Measurements from ENCODE around the gene SEC23B.
"Not testable (repeated sequence)": the region's sequence is repeated elsewhere in the genome, so short reads cannot be mapped to it uniquely, and the experiment has no call there.

SEC23B gene

DNA sequence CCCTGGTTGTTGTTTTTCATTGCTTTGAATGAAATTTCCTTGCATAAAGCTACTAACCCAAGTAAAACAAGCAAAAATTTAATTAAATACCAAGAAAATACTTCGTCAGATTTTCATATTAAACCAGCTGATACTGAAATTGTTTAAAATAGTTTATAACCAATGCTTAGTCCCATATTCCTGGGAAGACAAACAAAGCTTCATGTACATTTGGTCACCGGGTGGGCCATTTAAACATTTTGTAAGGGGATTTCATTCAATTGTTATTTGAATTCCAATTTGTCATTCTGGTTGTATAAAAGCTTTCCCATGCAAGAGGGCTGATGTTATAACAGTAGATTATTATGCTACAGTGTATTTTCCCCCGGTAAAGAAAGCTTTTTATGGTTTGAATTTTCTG, 10.1 kb upstream of the SEC23B start:
- H3K27me3 ChIP-seq (replicated peaks; ENCODE audit: control insufficient read depth, insufficient read depth, low read length), result no peaks in the 10 kb centered on the region
- no peak for DNase-seq (ENCODE audit: extremely low read depth, insufficient read length)
- H3K36me3 ChIP-seq (ENCODE audit: control insufficient read depth, insufficient read depth, low read length), result peaks cover 3% of the 10 kb centered on the region
- TF ChIP-seq, protein P1, sequence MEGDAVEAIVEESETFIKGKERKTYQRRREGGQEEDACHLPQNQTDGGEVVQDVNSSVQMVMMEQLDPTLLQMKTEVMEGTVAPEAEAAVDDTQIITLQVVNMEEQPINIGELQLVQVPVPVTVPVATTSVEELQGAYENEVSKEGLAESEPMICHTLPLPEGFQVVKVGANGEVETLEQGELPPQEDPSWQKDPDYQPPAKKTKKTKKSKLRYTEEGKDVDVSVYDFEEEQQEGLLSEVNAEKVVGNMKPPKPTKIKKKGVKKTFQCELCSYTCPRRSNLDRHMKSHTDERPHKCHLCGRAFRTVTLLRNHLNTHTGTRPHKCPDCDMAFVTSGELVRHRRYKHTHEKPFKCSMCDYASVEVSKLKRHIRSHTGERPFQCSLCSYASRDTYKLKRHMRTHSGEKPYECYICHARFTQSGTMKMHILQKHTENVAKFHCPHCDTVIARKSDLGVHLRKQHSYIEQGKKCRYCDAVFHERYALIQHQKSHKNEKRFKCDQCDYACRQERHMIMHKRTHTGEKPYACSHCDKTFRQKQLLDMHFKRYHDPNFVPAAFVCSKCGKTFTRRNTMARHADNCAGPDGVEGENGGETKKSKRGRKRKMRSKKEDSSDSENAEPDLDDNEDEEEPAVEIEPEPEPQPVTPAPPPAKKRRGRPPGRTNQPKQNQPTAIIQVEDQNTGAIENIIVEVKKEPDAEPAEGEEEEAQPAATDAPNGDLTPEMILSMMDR (IDR thresholded peaks at IDR 0.05; ENCODE audit: insufficient read depth, low read length, poor library complexity, severe bottlenecking), result no peak
- no peak overlapping the region for H3K4me3 ChIP-seq (replicated peaks; ENCODE audit: low read depth, low read length)

DNA sequence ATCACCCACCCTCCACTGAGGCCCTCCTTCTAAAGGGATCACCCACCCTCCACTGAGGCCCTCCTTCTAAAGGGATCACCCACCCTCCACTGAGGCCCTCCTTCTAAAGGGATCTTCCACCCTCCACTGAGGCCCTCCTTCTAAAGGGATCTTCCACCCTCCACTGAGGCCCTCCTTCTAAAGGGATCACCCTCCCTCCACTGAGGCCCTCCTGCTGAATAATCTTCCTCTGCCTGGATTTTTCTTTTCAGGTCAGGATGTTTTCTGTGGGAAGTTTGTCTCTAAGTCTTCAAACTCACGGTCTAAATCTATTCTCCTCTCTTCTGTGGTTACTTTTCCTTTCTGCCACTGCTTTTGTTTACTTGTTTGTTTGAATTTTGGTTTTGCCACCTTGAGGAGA, 6.1 kb upstream of the SEC23B start:
- not testable (repeated sequence) for DNase-seq (ENCODE audit: extremely low read depth, insufficient read length); H3K4me3 ChIP-seq (replicated peaks; ENCODE audit: low read depth, low read length); H3K27me3 ChIP-seq (replicated peaks; ENCODE audit: control insufficient read depth, insufficient read depth, low read length); H3K36me3 ChIP-seq (ENCODE audit: control insufficient read depth, insufficient read depth, low read length)

DNA sequence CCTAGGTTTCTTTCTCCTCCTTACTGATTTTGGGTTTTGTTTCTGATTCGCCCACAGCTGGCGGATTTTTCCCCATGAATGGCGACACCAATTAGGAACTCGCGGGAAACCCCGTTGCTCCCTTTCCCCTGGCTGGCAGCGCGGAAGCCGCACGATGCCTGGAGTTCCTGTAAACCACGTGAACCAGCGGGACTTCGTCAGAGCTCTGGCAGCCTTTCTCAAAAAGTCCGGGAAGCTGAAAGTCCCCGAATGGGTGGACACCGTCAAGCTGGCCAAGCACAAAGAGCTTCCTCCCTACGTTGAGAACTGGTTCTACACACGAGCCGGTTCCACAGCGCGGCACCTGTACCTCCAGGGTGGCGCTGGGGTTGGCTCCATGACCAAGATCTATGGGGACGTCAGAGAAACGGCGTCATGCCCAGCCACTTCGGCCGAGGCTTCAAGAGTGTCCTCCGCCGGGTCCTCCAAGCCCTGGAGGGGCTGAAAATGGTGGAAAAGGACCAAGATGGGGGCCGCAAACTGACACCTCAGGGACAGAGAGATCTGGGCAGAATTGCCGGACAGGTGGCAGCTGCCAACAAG, 3.2 kb upstream of the SEC23B start:
- H3K4me3 ChIP-seq (replicated peaks; ENCODE audit: low read depth, low read length), result peak overlapping the region; percentile 22

DNA sequence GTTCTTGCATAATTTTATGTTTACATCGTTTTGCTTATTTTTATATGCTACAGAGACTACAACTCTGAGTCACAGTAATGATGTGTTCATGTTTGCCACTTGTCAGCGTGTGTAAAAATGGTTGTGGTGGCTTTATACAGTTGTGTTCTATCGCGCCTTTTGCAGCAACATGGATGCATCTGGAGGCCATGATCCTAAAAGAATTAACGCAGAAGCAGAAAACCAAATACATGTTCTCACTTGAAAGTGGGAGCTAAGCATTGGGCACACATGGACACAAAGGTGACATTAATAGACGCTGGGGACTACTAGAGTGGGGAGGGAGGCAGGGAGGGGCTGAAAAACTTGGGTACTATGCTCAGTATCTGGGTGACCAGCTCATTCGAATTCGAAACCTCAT, 996 bp upstream of the SEC23B start:
- no peak for DNase-seq (ENCODE audit: extremely low read depth, insufficient read length)
- peak overlapping the region; percentile 96 for H3K4me3 ChIP-seq (replicated peaks; ENCODE audit: low read depth, low read length)
- TF ChIP-seq, protein P1 (IDR thresholded peaks at IDR 0.05; ENCODE audit: insufficient read depth, low read length, poor library complexity, severe bottlenecking), result no peak
- no peaks in the 10 kb centered on the region for H3K36me3 ChIP-seq (ENCODE audit: control insufficient read depth, insufficient read depth, low read length)
- no peaks in the 10 kb centered on the region for H3K27me3 ChIP-seq (replicated peaks; ENCODE audit: control insufficient read depth, insufficient read depth, low read length)

More for the DNA sequence above, 3.2 kb upstream of the SEC23B start:
- DNase-seq (ENCODE audit: extremely low read depth, insufficient read length), result no peak
- TF ChIP-seq, protein P1 (IDR thresholded peaks at IDR 0.05; ENCODE audit: insufficient read depth, low read length, poor library complexity, severe bottlenecking), result no peak
- Histone ChIP-seq H3K27me3 (replicated peaks; ENCODE audit: control insufficient read depth, insufficient read depth, low read length) (no peaks in the 10 kb centered on the region), H3K36me3 (ENCODE audit: control insufficient read depth, insufficient read depth, low read length) (no peaks in the 10 kb centered on the region)

DNA sequence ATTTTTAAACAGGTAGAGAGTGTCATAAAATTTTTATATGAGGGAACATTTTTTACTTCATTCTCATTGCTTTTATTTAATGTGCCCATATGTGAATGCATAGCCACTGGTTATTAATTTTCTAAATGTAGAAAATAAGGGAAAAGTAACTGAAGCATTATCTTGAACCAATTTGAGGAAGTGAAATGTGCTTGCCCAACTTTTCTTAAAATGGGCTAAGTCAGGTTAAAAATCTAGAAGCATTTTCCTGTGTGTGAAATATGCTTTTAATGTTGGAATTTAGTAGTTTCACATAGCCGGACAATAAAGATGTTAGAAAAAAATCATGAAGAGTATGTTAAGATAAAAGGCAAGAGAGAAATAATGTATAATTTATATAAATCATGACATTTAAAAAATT, 3.8 kb downstream of the SEC23B start:
- H3K36me3 ChIP-seq (ENCODE audit: control insufficient read depth, insufficient read depth, low read length), result peaks cover 6% of the 10 kb centered on the region
- H3K4me3 ChIP-seq (replicated peaks; ENCODE audit: low read depth, low read length), result no peak overlapping the region
- TF ChIP-seq, protein P1 (IDR thresholded peaks at IDR 0.05; ENCODE audit: insufficient read depth, low read length, poor library complexity, severe bottlenecking), result no peak
- no peaks in the 10 kb centered on the region for H3K27me3 ChIP-seq (replicated peaks; ENCODE audit: control insufficient read depth, insufficient read depth, low read length)
- no peak for DNase-seq (ENCODE audit: extremely low read depth, insufficient read length)

DNA sequence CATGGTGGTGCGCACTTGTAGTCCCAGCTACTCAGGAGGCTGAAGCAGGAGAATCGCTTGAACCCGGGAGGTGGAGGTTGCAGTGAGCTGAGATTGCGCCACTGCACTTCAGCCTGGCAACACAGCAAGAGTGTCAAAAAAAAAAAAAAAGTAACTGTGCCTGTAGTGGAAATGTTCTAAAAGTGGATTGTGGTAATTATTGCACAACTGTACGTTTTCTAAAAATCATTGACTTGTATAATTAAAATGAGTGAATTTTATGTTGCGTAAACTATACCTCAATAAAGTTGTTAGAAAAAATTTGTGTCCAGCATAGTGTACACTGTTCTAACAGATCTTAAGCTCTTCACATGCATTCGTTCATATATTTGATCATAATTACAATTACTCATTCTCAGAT, 5.5 kb downstream of the SEC23B start:
- Histone ChIP-seq H3K27me3 (replicated peaks; ENCODE audit: control insufficient read depth, insufficient read depth, low read length) (no peaks in the 10 kb centered on the region), H3K4me3 (replicated peaks; ENCODE audit: low read depth, low read length) (no peak overlapping the region), H3K36me3 (ENCODE audit: control insufficient read depth, insufficient read depth, low read length) (peaks cover 6% of the 10 kb centered on the region)
- DNase-seq (ENCODE audit: extremely low read depth, insufficient read length), result no peak
- TF ChIP-seq, protein P1 (IDR thresholded peaks at IDR 0.05; ENCODE audit: insufficient read depth, low read length, poor library complexity, severe bottlenecking), result no peak
